Bronchial epithelial cell (primary cell): ENCODE data around the gene ARAF. TPM values are rescaled to one million over a fixed set of nuclear protein-coding genes. Genes with fewer than 3 reads are reported as not detected.

Experiments used
- DNase-seq: peaks from one replicate; pipeline ENCODE4 v3.0.0-alpha.2; 2010; ENCODE audit warnings: low read depth
- FAIRE-seq: peaks from 2 replicates; lab custom pipeline; 2011; peaks lifted over from hg19 to GRCh38; lab: Jason Lieb, UNC
- H3K27me3 ChIP-seq: 2 replicates; pipeline ENCODE4 v1.5.1; 2011; ENCODE audit warnings: low read length; ENCODE audit not compliant: control insufficient read depth, insufficient read depth
- H3K36me3 ChIP-seq: 2 replicates; pipeline ENCODE4 v1.5.1; 2011; ENCODE audit warnings: low read length; ENCODE audit not compliant: control insufficient read depth, insufficient read depth
- H3K4me3 ChIP-seq: 2 replicates; pipeline ENCODE4 v1.5.1; 2011; ENCODE audit warnings: mild to moderate bottlenecking, low read depth, low read length, control low read depth
- CTCF ChIP-seq: IDR thresholded peaks from 2 replicates; pipeline ENCODE4 v1.5.1; 2011; ENCODE audit warnings: mild to moderate bottlenecking, moderate library complexity, low read length, control low read depth, inconsistent platforms; ENCODE audit not compliant: insufficient read depth, severe bottlenecking
- total RNA-seq: library from RNA; depleted of rRNA; stranded (reverse); fragments of >200 nt; gene quantifications from 2 replicates; pipeline ENCODE4 v1.2.1, GENCODE V29; 2014

Gene ARAF
- total RNA-seq, 1 donor from 2014 or later, result 9.2 TPM

GRCh38 chrX:47568656-47569295 lies 7.8 kb downstream of the ARAF start:
- peaks cover 13% of the 10 kb centered on the region for H3K36me3 ChIP-seq
- peak; percentile 42 for TF ChIP-seq CTCF
- no peak for DNase-seq
- no peak overlapping the region for H3K4me3 ChIP-seq
- no peaks in the 10 kb centered on the region for H3K27me3 ChIP-seq
- peak; percentile 13 for FAIRE-seq

- FAIRE-seq (no peak), DNase-seq (no peak)
- no peaks in the 10 kb centered on the region for H3K27me3 ChIP-seq
- no peak overlapping the region for H3K4me3 ChIP-seq
- peaks cover 11% of the 10 kb centered on the region for H3K36me3 ChIP-seq
- no peak for TF ChIP-seq CTCF
Observed at GRCh38 chrX:47570794-47571193, 9.8 kb downstream of the ARAF start.

GRCh38 chrX:47571215-47571614 lies 10.2 kb downstream of the ARAF start:
- no peak for FAIRE-seq
- no peak overlapping the region for H3K4me3 ChIP-seq
- H3K36me3 ChIP-seq, result peaks cover 11% of the 10 kb centered on the region
- no peaks in the 10 kb centered on the region for H3K27me3 ChIP-seq
- no peak for TF ChIP-seq CTCF
- DNase-seq, result no peak

GRCh38 chrX:47571896-47572295 lies 10.9 kb downstream of the ARAF start:
- TF ChIP-seq CTCF, result no peak
- Histone ChIP-seq H3K27me3 (no peaks in the 10 kb centered on the region), H3K36me3 (peaks cover 9% of the 10 kb centered on the region), H3K4me3 (no peak overlapping the region)
- FAIRE-seq (no peak), DNase-seq (no peak)

GRCh38 chrX:47572773-47573340 lies 11.9 kb downstream of the ARAF start:
- H3K4me3 ChIP-seq, result no peak overlapping the region
- H3K36me3 ChIP-seq, result peaks cover 7% of the 10 kb centered on the region
- TF ChIP-seq CTCF, result no peak
- no peak for DNase-seq
- no peaks in the 10 kb centered on the region for H3K27me3 ChIP-seq
- no peak for FAIRE-seq
